K562 (cell line): Measurements from ENCODE around the gene SLC12A3. TPM values are rescaled to one million over a fixed set of nuclear protein-coding genes. Genes with fewer than 3 reads are reported as not detected.

Experiments
- ATAC-seq: fragments of 200-7000 bp; cut with Tn5 transposase; 3 replicates; pipeline ENCODE4 v1.9.1; 2020; ENCODE audit warnings: moderate library complexity
- BruUV-seq: library from RNA; stranded (reverse); fragments of 400-500 nt; replicated peaks from 2 replicates; lab custom pipeline; 2021; lab: Mats Ljungman, UMichigan
- CTCF ChIA-PET: fragments of 300-600 bp; formaldehyde crosslinking; extraction: SDS; loops from one replicate; lab custom pipeline; 2021; ENCODE audit warnings: low intra/inter-chr PET ratio; lab: Yijun Ruan, JAX
- POLR2A ChIA-PET: fragments of 300-600, 350-650 bp; sonication (Branson Sonifier 250); formaldehyde crosslinking; extraction: SDS; loops from one replicate; lab custom pipeline; 2021; ENCODE audit warnings: antibody characterized with exemption, inconsistent platforms; lab: Yijun Ruan, JAX
- DNase-seq, 4 experiments: peaks; one replicate each; pipeline versions ENCODE4 v3.0.0 to v3.0.0-alpha.2; 2011 to 2018; ENCODE audit warnings: low spot score in 3 of 4, mixed read lengths in 3 of 4; ENCODE audit errors: extremely low read depth in 1 of 4
- FAIRE-seq: peaks from 2 replicates; lab custom pipeline; 2011; peaks lifted over from hg19 to GRCh38; lab: Jason Lieb, UNC
- H2AFZ ChIP-seq: 2 replicates; pipeline ENCODE4 v1.6.0; 2011; ENCODE audit warnings: low read depth, low read length, control low read depth, inconsistent platforms
- H3K27ac ChIP-seq: fragments of 200-600 bp; 3 replicates; pipeline ENCODE4 v1.8.0; 2011; ENCODE audit warnings: low read depth, mild to moderate bottlenecking, control low read depth, inconsistent platforms, low read length, moderate library complexity, mixed read lengths; ENCODE audit errors: extremely low read depth
- H3K27me3 ChIP-seq, 2 experiments: fragments of 300-600 bp in 1 of 2; 2 replicates in 1 of 2; 3 replicates in 1 of 2; pipeline versions ENCODE4 v1.6.0 to v1.8.0; 2011; ENCODE audit warnings: inconsistent platforms in 2 of 2, low read length in 2 of 2, mild to moderate bottlenecking in 1 of 2, mixed read lengths in 1 of 2, moderate library complexity in 1 of 2; ENCODE audit not compliant: control insufficient read depth in 2 of 2, insufficient read depth in 2 of 2
- H3K36me3 ChIP-seq: fragments of 300-600 bp; 3 replicates; pipeline ENCODE4 v1.8.0; 2011; ENCODE audit warnings: mild to moderate bottlenecking, low read length, inconsistent platforms; ENCODE audit not compliant: control insufficient read depth, insufficient read depth
- H3K4me1 ChIP-seq, 2 experiments: fragments of 200-600 bp in 1 of 2; replicated peaks in 1 of 2; 2 replicates in 1 of 2; 3 replicates in 1 of 2; pipeline versions ENCODE4 v1.5.1 to v1.8.0; 2011; ENCODE audit warnings: inconsistent platforms in 2 of 2, low read length in 2 of 2, mild to moderate bottlenecking in 1 of 2, mixed read lengths in 1 of 2, moderate library complexity in 1 of 2; ENCODE audit not compliant: control insufficient read depth in 2 of 2, insufficient read depth in 2 of 2
- H3K4me2 ChIP-seq: 2 replicates; pipeline ENCODE4 v1.6.1; 2011; ENCODE audit warnings: low read length, control low read depth, inconsistent platforms, mixed read lengths; ENCODE audit not compliant: insufficient read depth
- H3K4me3 ChIP-seq: fragments of 200-600 bp; sonication (generic), shearing (Covaris generic); 2 replicates; pipeline ENCODE4 v1.5.1; 2016; ENCODE audit warnings: control low read depth, inconsistent platforms
- H3K79me2 ChIP-seq: fragments of 200-600 bp; 3 replicates; pipeline ENCODE4 v1.8.0; 2011; ENCODE audit warnings: low read length, inconsistent platforms; ENCODE audit not compliant: control insufficient read depth, insufficient read depth
- H3K9ac ChIP-seq, 2 experiments: 2 replicates each; pipeline versions ENCODE4 v1.6.0 to v1.6.1; 2011; ENCODE audit warnings: low read depth in 2 of 2, low read length in 2 of 2, control low read depth in 1 of 2, inconsistent platforms in 1 of 2, mild to moderate bottlenecking in 1 of 2, mixed read lengths in 1 of 2; ENCODE audit not compliant: insufficient read depth in 1 of 2
- H3K9me1 ChIP-seq: one replicate; pipeline ENCODE4 v1.6.0; 2011; ENCODE audit warnings: inconsistent platforms, mild to moderate bottlenecking, low read length, moderate library complexity; ENCODE audit not compliant: control insufficient read depth, insufficient read depth
- H3K9me3 ChIP-seq: replicated peaks from 2 replicates; pipeline ENCODE4 v1.5.1; 2011; ENCODE audit warnings: low read depth, low read length, inconsistent platforms; ENCODE audit not compliant: control insufficient read depth, insufficient read depth
- H4K20me1 ChIP-seq: replicated peaks from 2 replicates; pipeline ENCODE4 v1.6.1; 2011; ENCODE audit warnings: low read length, inconsistent platforms, mixed read lengths; ENCODE audit not compliant: control insufficient read depth, insufficient read depth
- BHLHE40 ChIP-seq: IDR thresholded peaks from 2 replicates; pipeline ENCODE4 v1.6.1; 2011; ENCODE audit warnings: low read length, improper control_type of control experiment
- CEBPG ChIP-seq, 3 experiments: fragments of 200-800 bp in 1 of 3; sonication (Bioruptor generic) in 1 of 3; sonication (generic) in 1 of 3; formaldehyde crosslinking in 1 of 3; IDR thresholded peaks in 2 of 3; conservative IDR thresholded peaks in 1 of 3; 2 replicates each; pipeline versions ENCODE4 v1.6.1 to v1.8.0; 2016 to 2022; ENCODE audit warnings: missing compliant biosample characterization in 2 of 3, missing genetic modification characterization in 2 of 3, mild to moderate bottlenecking in 1 of 3, missing genetic modification reagents in 1 of 3
- DDX20 ChIP-seq: fragments of 450-650 bp; IDR thresholded peaks from 2 replicates; pipeline ENCODE4 v1.6.1; 2016; ENCODE audit warnings: missing genetic modification characterization, low read depth, mild to moderate bottlenecking, missing compliant biosample characterization, moderate library complexity
- MAFF ChIP-seq: IDR thresholded peaks from 2 replicates; pipeline ENCODE4 v1.6.1; 2012; ENCODE audit warnings: low read length, improper control_type of control experiment
- MTF1 ChIP-seq: fragments of 250-450 bp; sonication (Bioruptor Pico); IDR thresholded peaks from 2 replicates; pipeline ENCODE4 v1.9.0; 2021; ENCODE audit warnings: moderate library complexity, mild to moderate bottlenecking, inconsistent platforms, borderline replicate concordance
- TRIM24 ChIP-seq, 2 experiments: fragments of 450-650 bp; IDR thresholded peaks; 2 replicates each; pipeline ENCODE4 v1.6.1; 2016
- ZNF431 ChIP-seq: sonication (generic); formaldehyde crosslinking; IDR thresholded peaks from 2 replicates; pipeline ENCODE4 v1.8.0; 2022; ENCODE audit warnings: mild to moderate bottlenecking, missing genetic modification reagents
- ZSCAN29 ChIP-seq: fragments of 450-650 bp; IDR thresholded peaks from 2 replicates; pipeline ENCODE4 v1.6.1; 2017
- WGBS: fragments of 100-300 bp; shearing (Covaris generic); methylation state at CpG from one replicate; pipeline ENCODE4 v1.1.6; 2016; ENCODE audit warnings: low coverage, mixed read lengths; ENCODE audit not compliant: insufficient coverage; ENCODE audit errors: missing lambda C conversion rate; 5-methylcytosine and 5-hydroxymethylcytosine counted together
- in situ Hi-C: fragments of 300-500 bp; cut with MboI; formaldehyde crosslinking; loops from 4 replicates; pipeline ENCODE4 v1.15.0; 2018; ENCODE audit warnings: inconsistent platforms, mixed read lengths
- intact Hi-C: fragments of 100-400 bp; cut with micrococcal nuclease; formaldehyde crosslinking; loops from 2 replicates; pipeline ENCODE4 v1.14.2; 2022
- polyA plus RNA-seq, 8 experiments: library from polyadenylated mRNA; depleted of rRNA in 4 of 8; stranded (reverse) in 5 of 8; unstranded in 3 of 8; fragments of >200 nt; fragmentation: Nextera tagmentation in 2 of 8; fragmentation: Illumina TruSeq in 1 of 8; extraction: Ambion mirVana in 2 of 8; extraction: Trizol in 1 of 8; gene quantifications; 2 replicates each; pipeline versions ENCODE4 v1.2.1 to v1.2.3, GENCODE V29; 2011 to 2014; ENCODE audit warnings: inconsistent platforms in 1 of 8, missing spikeins in 1 of 8
- total RNA-seq, 7 experiments: library from RNA; depleted of rRNA in 6 of 7; stranded (reverse); fragments of >200 nt in 6 of 7; fragmentation: Illumina TruSeq in 2 of 7; extraction: Trizol in 2 of 7; gene quantifications; 2 replicates each; pipeline versions ENCODE4 v1.2.1 to v1.2.3, GENCODE V29; 2011 to 2021; ENCODE audit warnings: low replicate concordance in 1 of 7
- TF ChIP-seq, protein P1 (sequence below), 2 experiments: fragments of 450-650 bp in 1 of 2; sonication (generic) in 1 of 2; formaldehyde crosslinking in 1 of 2; IDR thresholded peaks in 1 of 2; conservative IDR thresholded peaks in 1 of 2; 2 replicates each; pipeline versions ENCODE4 v1.6.1 to v1.8.1; 2016 to 2023; ENCODE audit warnings: mild to moderate bottlenecking in 2 of 2, moderate library complexity in 2 of 2, inconsistent platforms in 1 of 2, missing genetic modification reagents in 1 of 2

The SLC12A3 gene
- total and polyA plus RNA-seq, 9 of the 15 experiments (the other 6 are each of a cell fraction or from before 2014, with no cell fraction given) = not detected

GRCh38 chr16:56856876-56857447 lies 8.0 kb upstream of the SLC12A3 start:
- Histone ChIP-seq H3K79me2 (no peaks in the 10 kb centered on the region), H3K9me1 (no peaks in the 10 kb centered on the region), H3K9ac (no peak overlapping the region), H3K27me3 (peaks cover 0 to 8% of the 10 kb centered on the region in 2 experiments; a peak in 1 of 5 replicates), H3K27ac (no peak overlapping the region), H2AFZ (no peak overlapping the region), H3K4me3 (no peak overlapping the region), H3K4me1 (0 out of 5 replicates have a peak, but pooled peaks cover 0 to 2% of the 10 kb centered on the region in 2 experiments), H3K9me3 (no peaks in the 10 kb centered on the region), H4K20me1 (no peaks in the 10 kb centered on the region; the same call in 1 of the 2 replicates), H3K36me3 (no peaks in the 10 kb centered on the region), H3K4me2 (no peak overlapping the region)
- DNase-seq (no peak), ATAC-seq (no peak), FAIRE-seq (no peak)
- no peak for TF ChIP-seq BHLHE40
- no peak for TF ChIP-seq TRIM24 (IDR thresholded peaks at IDR 0.05)
- TF ChIP-seq ZSCAN29 = no peak
- TF ChIP-seq DDX20 (tag) = no peak
- no peak for TF ChIP-seq MAFF
- intact Hi-C loops (no loop called here), in situ Hi-C loops (no loop called here)
- CTCF ChIA-PET = no interaction called here
- BruUV-seq = no TSS peak
- POLR2A ChIA-PET = interaction anchor here (0.6 to 1.8 kb wide), 5 partner anchors 20 to 463 kb away, joined by 3 to 8 read pairs (median 3); no protein-coding TSS in a partner anchor
- 20% methylated on average over 5 of the region's 6 CpGs for WGBS

DNA sequence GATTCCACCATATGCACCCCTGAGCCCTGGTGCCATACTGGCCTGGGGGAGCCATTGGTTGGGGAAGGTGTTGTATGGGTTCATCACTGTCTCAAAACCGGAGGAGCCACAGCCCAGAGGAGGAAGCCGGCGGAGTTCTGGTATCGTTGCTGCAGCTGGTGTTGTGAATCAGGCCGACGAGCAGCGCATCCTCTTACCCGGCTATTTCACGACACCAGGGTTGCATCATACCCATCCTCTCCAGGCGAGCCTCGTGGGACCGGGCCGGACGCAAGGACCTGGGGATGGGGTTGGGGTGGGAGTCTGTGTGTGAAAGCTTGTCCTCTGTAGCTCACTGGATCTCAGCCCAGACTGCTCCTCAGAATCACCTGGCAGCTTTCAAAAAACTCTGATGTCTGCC lies 6.6 kb upstream of the SLC12A3 start:
- Histone ChIP-seq H3K27ac (no peak overlapping the region), H3K9me3 (no peaks in the 10 kb centered on the region), H3K4me3 (no peak overlapping the region), H3K36me3 (no peaks in the 10 kb centered on the region), H3K4me2 (no peak overlapping the region), H3K9me1 (no peaks in the 10 kb centered on the region), H3K9ac (0 out of 4 replicates have a peak overlapping the region, but pooled peaks of 1 of the 2 experiments have one; percentile 17), H3K27me3 (peaks cover 0 to 13% of the 10 kb centered on the region in 2 experiments; a peak in 3 of 5 replicates), H4K20me1 (no peaks in the 10 kb centered on the region; the same call in 1 of the 2 replicates), H2AFZ (no peak overlapping the region), H3K79me2 (no peaks in the 10 kb centered on the region), H3K4me1 (0 out of 5 replicates have a peak, but pooled peaks cover 0 to 2% of the 10 kb centered on the region in 2 experiments)
- DNase-seq (no peak), FAIRE-seq (no peak), ATAC-seq (peak; percentile 30)
- 35% methylated on average over 14 of the region's 14 CpGs for WGBS
- intact Hi-C loops (no loop called here), in situ Hi-C loops (no loop called here)
- ChIA-PET CTCF (no interaction called here), POLR2A (interaction anchor here (0.6 to 1.3 kb wide), 2 partner anchors 10 to 1602 kb away, joined by 3 to 5 read pairs; no protein-coding TSS in a partner anchor)
- TF ChIP-seq ZNF431 (CRISPR knock-in tag) (no peak), CEBPG (CRISPR knock-in tag; IDR thresholded peaks at IDR 0.05) (peak; percentile 32), CEBPG (tag; conservative IDR thresholded peaks at IDR 0.05 in 1 of 2, IDR thresholded peaks at IDR 0.05 in 1 of 2) (peak in 1 of 2 experiments; percentile 57; a peak in 2 of 4 replicates), MTF1 (CRISPR knock-in tag) (no peak)
- TF ChIP-seq, protein P1, sequence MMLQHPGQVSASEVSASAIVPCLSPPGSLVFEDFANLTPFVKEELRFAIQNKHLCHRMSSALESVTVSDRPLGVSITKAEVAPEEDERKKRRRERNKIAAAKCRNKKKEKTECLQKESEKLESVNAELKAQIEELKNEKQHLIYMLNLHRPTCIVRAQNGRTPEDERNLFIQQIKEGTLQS (IDR thresholded peaks at IDR 0.05) = peak; percentile 73
- TF ChIP-seq, protein P1 (CRISPR knock-in tag; conservative IDR thresholded peaks at IDR 0.05) = no peak
- no TSS peak for BruUV-seq
